ENCODE data around the gene LPP.
"Not testable (repeated sequence)": the region's sequence is repeated elsewhere in the genome, so short reads cannot be mapped to it uniquely, and the experiment has no call there.

The LPP gene

DNA sequence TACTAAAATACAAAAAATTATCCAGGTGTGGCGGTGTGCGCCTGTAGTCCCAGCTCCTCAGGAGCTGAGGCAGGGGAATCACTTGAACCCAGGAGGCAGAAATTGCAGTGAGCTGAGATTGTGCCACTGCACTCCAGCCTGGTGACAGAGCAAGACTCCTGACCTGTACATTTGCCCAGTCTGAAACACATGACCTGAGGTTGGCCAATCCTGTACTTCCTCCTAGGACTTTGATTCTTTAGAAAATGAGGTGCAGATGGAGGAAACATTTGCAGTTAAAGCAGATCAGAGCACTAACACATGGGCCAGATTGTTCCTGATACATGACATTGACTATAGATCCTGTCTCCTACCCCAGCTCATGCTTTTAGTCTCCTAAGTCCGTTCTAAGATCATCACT, 28.9 kb upstream of the LPP start:
- H3K36me3 Mint-ChIP-seq (ENCODE audit: insufficient read depth), result no peaks in the 10 kb centered on the region
- no peak overlapping the region for H3K4me3 Mint-ChIP-seq
- H3K27ac Mint-ChIP-seq, result no peak overlapping the region
- no peaks in the 10 kb centered on the region for H3K4me1 Mint-ChIP-seq (ENCODE audit: low read depth in 2 of 2)
- no peaks in the 10 kb centered on the region for H3K27me3 Mint-ChIP-seq
- no peaks in the 10 kb centered on the region for H3K9me3 Mint-ChIP-seq
- no peak for ATAC-seq (replicated peaks)
- no peak for DNase-seq

DNA sequence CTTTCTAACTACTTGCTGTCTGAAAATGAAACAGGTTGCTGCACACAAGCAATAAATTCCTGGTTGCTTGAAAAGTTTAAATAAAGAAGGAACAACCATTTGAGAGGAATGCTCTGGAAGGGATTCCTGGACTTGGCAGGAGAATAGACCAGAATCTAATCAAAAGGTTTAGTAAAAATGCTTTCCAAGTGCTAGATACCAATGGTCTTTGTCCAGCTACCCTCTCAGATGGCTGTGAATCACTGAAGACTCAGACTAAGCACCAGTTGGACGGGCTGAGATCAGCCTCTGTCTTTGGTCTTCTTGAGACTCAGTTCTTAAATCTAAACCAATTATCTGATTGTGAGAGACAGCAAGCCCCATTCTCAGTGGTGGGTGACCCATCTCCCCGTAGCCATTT, 27.7 kb upstream of the LPP start:
- Mint-ChIP-seq H3K27me3 (no peaks in the 10 kb centered on the region), H3K4me1 (ENCODE audit: low read depth in 2 of 2) (no peaks in the 10 kb centered on the region), H3K27ac (no peak overlapping the region), H3K4me3 (no peak overlapping the region), H3K9me3 (no peaks in the 10 kb centered on the region), H3K36me3 (ENCODE audit: insufficient read depth) (no peaks in the 10 kb centered on the region)
- DNase-seq, result no peak
- ATAC-seq (replicated peaks), result no peak

DNA sequence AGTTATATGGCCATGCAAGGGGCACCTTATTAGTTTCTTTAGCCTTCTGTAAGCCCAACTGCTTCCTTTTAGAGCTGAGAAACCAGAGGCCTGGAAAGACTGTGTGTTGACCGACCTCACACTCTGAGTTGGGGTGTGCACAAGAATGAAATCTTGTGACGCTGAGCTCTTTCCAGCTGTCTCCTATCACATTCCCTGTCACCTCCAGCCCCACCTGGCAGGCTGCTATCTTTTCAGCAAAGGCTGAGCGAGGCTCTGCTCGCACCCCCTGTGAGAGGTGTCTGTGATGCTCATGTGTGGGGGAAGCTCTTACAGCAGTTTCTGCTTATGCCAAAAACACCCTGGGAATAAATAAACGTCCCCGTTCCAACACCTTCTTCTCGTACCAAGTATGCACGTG, 27.0 kb upstream of the LPP start:
- no peak for ATAC-seq (replicated peaks)
- no peak for DNase-seq
- Mint-ChIP-seq H3K27me3 (no peaks in the 10 kb centered on the region), H3K27ac (no peak overlapping the region), H3K9me3 (no peaks in the 10 kb centered on the region), H3K36me3 (ENCODE audit: insufficient read depth) (no peaks in the 10 kb centered on the region), H3K4me1 (ENCODE audit: low read depth in 2 of 2) (no peaks in the 10 kb centered on the region), H3K4me3 (no peak overlapping the region)

DNA sequence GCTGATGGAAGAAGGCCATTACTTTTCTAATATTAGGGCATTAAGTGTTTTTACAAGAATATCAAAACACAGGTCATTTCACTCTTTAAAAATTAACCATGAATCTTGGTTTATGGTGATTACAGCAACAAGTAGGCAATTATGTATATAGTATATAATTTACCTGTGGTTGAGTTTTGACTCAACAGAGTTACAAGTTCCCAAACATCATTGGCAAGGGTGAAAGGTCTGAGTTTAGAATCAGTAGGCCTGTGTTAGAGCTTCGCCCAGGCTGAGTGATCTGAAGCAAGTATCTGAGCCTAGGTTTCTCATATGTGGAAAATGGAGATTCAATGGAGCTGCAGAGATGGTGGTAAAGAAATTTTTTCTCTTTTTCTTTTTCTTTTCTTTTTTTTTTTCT, 25.1 kb upstream of the LPP start:
- H3K36me3 Mint-ChIP-seq (ENCODE audit: insufficient read depth), result no peaks in the 10 kb centered on the region
- no peaks in the 10 kb centered on the region for H3K4me1 Mint-ChIP-seq (ENCODE audit: low read depth in 2 of 2)
- ATAC-seq (replicated peaks) (no peak), DNase-seq (no peak)
- no peaks in the 10 kb centered on the region for H3K27me3 Mint-ChIP-seq
- no peak overlapping the region for H3K4me3 Mint-ChIP-seq
- no peak overlapping the region for H3K27ac Mint-ChIP-seq
- H3K9me3 Mint-ChIP-seq, result no peaks in the 10 kb centered on the region

DNA sequence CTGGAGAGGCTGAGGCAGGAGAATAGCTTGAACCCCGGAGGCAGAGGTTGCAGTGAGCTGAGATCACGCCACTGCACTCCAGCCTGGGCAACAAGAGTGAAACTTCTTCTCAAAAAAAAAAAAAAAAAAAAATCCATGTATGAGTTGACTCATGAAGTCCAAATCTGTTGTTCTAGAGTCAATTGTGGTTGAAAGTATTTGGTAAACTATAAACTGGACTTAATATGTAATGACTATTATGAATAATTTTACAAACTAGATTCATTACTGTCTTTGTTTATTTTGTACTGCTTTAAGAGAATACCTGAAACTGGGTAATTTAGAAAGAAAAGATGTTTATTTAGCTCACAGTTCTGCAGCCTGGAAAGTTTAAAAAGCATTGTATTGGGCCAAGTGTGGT, 22.9 kb upstream of the LPP start:
- not testable (repeated sequence) for ATAC-seq (replicated peaks); H3K36me3 Mint-ChIP-seq (ENCODE audit: insufficient read depth); H3K4me3 Mint-ChIP-seq

DNA sequence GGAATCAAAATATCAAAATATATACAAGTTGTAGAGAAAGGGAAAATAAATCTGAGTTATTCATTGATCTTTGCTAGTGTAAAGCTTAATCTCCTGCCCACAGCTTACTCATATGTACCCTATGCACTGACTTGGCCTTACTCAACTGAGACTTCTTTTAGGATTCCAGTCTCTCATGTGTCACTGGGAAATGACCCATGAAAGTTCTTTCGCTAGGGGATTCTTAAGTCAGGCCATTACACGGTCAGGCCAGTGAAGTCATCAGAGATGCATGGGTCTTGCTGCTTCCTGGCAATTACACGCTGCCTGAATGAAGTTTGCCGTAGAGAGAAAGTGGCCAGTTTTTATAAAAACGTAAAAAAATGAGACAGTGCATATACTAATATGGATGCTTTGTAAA, 20.7 kb upstream of the LPP start:
- Mint-ChIP-seq H3K4me1 (ENCODE audit: low read depth in 2 of 2) (no peaks in the 10 kb centered on the region), H3K27ac (no peak overlapping the region), H3K36me3 (ENCODE audit: insufficient read depth) (no peaks in the 10 kb centered on the region), H3K27me3 (no peaks in the 10 kb centered on the region), H3K4me3 (no peak overlapping the region), H3K9me3 (no peaks in the 10 kb centered on the region)
- ATAC-seq (replicated peaks), result no peak
- DNase-seq, result no peak

More for the DNA sequence above, 22.9 kb upstream of the LPP start:
- not testable (repeated sequence) for H3K9me3 Mint-ChIP-seq; H3K27ac Mint-ChIP-seq; H3K4me1 Mint-ChIP-seq (ENCODE audit: low read depth in 2 of 2); DNase-seq; H3K27me3 Mint-ChIP-seq

DNA sequence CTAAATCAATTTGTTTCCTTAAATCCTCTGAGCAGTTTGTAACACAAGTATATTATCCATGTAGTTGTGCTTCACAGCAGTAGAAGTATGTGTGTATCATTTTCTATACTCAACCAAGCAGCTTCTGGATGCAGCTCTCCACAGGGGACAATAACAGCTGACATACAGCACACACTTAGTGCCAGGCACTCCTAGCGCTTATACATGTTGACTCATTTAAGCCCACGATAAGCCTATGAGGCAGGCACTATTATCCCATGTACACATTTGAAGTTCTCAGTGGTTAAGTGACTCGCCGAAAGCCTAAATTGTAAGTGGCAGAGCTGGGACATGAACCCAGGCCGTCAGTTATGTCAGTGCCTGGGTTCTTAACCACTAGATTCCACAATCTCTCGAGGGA, 20.3 kb upstream of the LPP start:
- Mint-ChIP-seq H3K36me3 (ENCODE audit: insufficient read depth) (no peaks in the 10 kb centered on the region), H3K9me3 (no peaks in the 10 kb centered on the region), H3K4me3 (no peak overlapping the region), H3K27me3 (no peaks in the 10 kb centered on the region), H3K27ac (no peak overlapping the region), H3K4me1 (ENCODE audit: low read depth in 2 of 2) (no peaks in the 10 kb centered on the region)
- DNase-seq (no peak), ATAC-seq (replicated peaks) (no peak)

DNA sequence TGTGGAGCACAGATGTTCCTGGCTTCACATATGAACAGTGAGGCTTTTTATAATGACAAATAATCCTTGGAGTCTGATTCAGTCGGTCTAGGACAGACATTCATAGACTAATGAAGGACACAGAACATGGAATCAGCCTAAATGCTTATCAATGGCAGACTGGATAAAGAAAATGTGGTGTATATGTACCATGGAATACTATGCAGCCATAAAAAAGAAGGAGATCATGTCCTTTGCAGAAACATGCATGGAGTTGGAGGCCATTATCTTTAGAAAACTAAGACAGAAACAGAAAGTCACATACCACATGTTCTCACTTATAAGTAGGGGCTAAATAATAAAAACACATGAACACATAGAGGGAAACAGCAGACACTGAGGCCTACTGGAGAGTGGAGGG, 19.9 kb upstream of the LPP start:
- no peak overlapping the region for H3K27ac Mint-ChIP-seq
- H3K4me3 Mint-ChIP-seq, result no peak overlapping the region
- H3K36me3 Mint-ChIP-seq (ENCODE audit: insufficient read depth), result no peaks in the 10 kb centered on the region
- no peaks in the 10 kb centered on the region for H3K4me1 Mint-ChIP-seq (ENCODE audit: low read depth in 2 of 2)
- no peaks in the 10 kb centered on the region for H3K9me3 Mint-ChIP-seq
- no peak for DNase-seq
- no peak for ATAC-seq (replicated peaks)
- H3K27me3 Mint-ChIP-seq, result no peaks in the 10 kb centered on the region

DNA sequence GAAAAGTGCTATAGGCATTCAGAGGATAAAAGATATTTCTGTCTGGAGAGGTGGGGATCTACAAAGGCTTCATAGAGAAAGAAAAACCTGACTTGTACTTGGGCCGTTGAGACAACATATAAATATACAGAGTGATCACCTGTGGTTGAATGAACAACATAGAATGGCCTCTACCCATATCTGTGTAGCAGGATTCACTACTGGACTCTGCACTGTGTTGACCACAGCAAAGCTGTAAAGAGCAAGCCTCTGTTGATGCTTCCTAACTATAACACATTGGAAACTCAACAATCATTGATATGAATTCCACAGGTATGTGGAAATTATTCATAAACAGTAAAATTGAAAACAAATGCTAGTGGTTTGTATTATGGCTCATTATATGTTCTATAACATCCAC, 19.1 kb upstream of the LPP start:
- H3K4me1 Mint-ChIP-seq (ENCODE audit: low read depth in 2 of 2), result no peaks in the 10 kb centered on the region
- no peak for ATAC-seq (replicated peaks)
- no peaks in the 10 kb centered on the region for H3K9me3 Mint-ChIP-seq
- DNase-seq, result no peak
- no peak overlapping the region for H3K27ac Mint-ChIP-seq
- H3K36me3 Mint-ChIP-seq (ENCODE audit: insufficient read depth), result no peaks in the 10 kb centered on the region
- no peaks in the 10 kb centered on the region for H3K27me3 Mint-ChIP-seq
- no peak overlapping the region for H3K4me3 Mint-ChIP-seq

DNA sequence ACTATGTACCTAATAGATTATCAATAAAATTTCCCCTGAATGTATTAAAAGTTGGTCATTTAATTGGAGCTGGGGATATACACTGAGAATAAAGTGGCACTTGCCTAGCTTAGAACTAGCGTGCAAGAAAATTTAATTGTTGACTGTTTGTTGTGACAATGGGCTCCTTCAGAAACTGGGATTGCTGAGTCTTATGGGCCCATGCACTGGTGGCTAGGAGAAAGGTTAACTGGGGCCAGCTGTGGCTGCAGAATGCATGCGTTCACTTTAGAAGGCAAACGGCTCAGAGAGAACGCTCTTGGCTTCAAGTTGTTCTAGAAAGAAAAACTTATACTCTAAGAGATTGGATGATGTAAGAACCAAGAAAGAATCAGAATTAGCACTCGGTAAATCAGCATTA, 18.7 kb upstream of the LPP start:
- DNase-seq (no peak), ATAC-seq (replicated peaks) (no peak)
- no peak overlapping the region for H3K4me3 Mint-ChIP-seq
- H3K27me3 Mint-ChIP-seq, result no peaks in the 10 kb centered on the region
- no peaks in the 10 kb centered on the region for H3K36me3 Mint-ChIP-seq (ENCODE audit: insufficient read depth)
- no peaks in the 10 kb centered on the region for H3K9me3 Mint-ChIP-seq
- H3K27ac Mint-ChIP-seq, result no peak overlapping the region
- no peaks in the 10 kb centered on the region for H3K4me1 Mint-ChIP-seq (ENCODE audit: low read depth in 2 of 2)

DNA sequence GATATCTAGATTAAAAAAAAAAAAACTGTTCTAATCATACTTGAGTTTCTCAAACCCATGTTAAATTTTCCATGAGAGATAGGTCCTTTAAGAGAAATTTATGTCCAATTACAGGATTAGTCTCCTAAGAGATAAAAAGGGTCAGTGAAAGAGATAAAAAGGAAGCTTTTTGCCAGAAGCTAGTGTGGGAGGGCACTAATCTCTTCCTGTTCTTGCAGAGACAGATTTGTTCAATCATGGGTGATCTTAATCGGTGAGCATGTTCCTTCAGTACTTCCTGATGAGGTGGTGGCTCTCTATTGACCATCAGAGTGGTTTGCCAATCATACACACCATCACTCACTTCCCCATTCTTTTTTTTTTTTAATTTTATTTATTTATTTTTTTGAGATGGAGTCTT, 16.9 kb upstream of the LPP start:
- H3K4me1 Mint-ChIP-seq (ENCODE audit: low read depth in 2 of 2), result no peaks in the 10 kb centered on the region

DNA sequence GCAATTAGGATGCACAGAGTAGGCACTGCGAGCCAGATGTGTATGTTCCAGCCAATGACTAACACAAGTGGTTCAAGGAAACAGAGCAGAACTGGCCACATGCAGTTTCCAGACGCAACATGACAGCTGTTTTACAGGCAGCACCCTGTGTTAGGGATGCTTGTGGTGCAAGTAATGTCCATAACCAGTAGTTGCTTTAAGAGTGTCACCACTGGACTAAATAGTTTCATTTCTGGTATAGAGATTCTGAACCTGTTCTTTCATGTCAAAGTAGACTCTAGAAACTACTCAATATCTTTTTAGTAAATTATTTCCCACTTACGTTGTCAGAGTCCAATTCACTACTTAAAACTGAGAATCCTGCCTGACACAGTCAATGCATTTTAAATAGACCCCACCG, 14.5 kb upstream of the LPP start:
- Mint-ChIP-seq H3K27me3 (peaks cover 0 to 5% of the 10 kb centered on the region in 2 donors), H3K4me3 (no peak overlapping the region), H3K36me3 (ENCODE audit: insufficient read depth) (no peaks in the 10 kb centered on the region), H3K9me3 (no peaks in the 10 kb centered on the region), H3K4me1 (ENCODE audit: low read depth in 2 of 2) (no peaks in the 10 kb centered on the region), H3K27ac (no peak overlapping the region)
- DNase-seq (no peak), ATAC-seq (replicated peaks) (no peak)

More for the DNA sequence above, 16.9 kb upstream of the LPP start:
- Mint-ChIP-seq H3K27ac (no peak overlapping the region), H3K9me3 (no peaks in the 10 kb centered on the region), H3K27me3 (peaks cover 0 to 1% of the 10 kb centered on the region in 2 donors), H3K4me3 (no peak overlapping the region), H3K36me3 (ENCODE audit: insufficient read depth) (no peaks in the 10 kb centered on the region)
- DNase-seq (no peak), ATAC-seq (replicated peaks) (no peak)

DNA sequence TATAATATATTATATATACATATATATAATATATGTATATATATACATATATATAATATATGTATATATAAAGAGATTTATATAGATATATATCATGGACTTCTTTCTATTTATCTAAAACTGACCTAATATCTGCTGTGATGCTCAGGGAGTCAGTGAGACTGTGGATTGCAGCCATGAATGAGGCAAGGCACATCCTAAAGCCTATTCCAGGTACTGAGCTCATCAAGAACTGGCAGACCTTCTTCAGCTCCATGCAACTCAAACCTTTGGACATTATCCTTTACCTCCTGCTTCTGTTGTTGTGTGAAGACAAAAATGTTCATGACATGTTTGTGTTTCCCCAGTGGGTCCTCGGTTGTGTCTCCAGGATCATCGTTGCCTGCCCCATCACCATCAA, 7.7 kb upstream of the LPP start:
- no peak for DNase-seq
- Mint-ChIP-seq H3K4me1 (ENCODE audit: low read depth in 2 of 2) (peaks cover 6 to 14% of the 10 kb centered on the region in 2 donors), H3K36me3 (ENCODE audit: insufficient read depth) (no peaks in the 10 kb centered on the region), H3K4me3 (no peak overlapping the region), H3K9me3 (no peaks in the 10 kb centered on the region), H3K27ac (no peak overlapping the region), H3K27me3 (peaks cover 0 to 5% of the 10 kb centered on the region in 2 donors)
- ATAC-seq (replicated peaks), result no peak

DNA sequence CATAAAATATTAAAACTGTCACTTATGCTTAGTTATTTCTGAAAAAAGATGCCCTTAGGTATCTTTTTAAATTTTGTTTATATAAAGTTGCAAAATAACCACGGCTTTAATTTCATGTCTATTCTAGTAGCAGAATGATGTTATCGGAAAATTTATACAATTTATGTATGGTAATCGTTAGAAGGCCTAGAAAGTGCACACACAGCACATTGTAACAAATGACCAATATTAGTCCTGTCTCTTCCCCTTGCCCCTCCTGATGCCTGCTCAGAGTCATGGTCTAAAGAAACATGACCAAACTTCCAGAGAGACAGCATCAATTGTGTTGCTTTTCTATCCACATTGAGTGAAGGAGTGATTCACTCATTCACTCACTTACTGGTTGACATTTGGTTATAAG, 6.2 kb upstream of the LPP start:
- DNase-seq (no peak), ATAC-seq (replicated peaks) (no peak)
- Mint-ChIP-seq H3K4me3 (no peak overlapping the region), H3K36me3 (ENCODE audit: insufficient read depth) (peaks cover 3% of the 10 kb centered on the region), H3K9me3 (no peaks in the 10 kb centered on the region), H3K27me3 (no peaks in the 10 kb centered on the region), H3K4me1 (ENCODE audit: low read depth in 2 of 2) (peaks cover 11 to 14% of the 10 kb centered on the region in 2 donors), H3K27ac (no peak overlapping the region)

DNA sequence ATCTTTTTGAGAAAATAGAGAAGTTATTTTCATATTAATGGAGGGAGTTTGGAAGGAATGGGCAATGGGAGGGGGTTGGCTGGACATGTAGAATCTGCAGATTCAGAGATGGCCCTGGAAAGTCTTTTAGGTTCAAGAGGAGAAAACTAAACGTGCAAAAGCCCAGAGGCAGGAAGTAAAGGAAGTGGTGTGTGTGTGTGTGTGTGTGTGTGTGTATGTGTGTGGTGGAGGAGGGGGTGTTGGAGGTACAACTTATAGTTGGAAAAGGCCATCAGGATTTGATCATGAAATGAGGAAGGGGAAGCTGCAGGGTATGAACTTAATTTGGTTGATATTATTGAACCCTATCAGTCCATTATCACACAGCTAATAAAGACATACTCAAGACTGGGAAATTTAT, 5.6 kb upstream of the LPP start:
- Mint-ChIP-seq H3K36me3 (ENCODE audit: insufficient read depth) (peaks cover 7% of the 10 kb centered on the region), H3K4me1 (ENCODE audit: low read depth in 2 of 2) (peaks cover 15 to 16% of the 10 kb centered on the region in 2 donors), H3K27ac (peak overlapping the region in 1 of 2 donors; percentile 1), H3K4me3 (no peak overlapping the region), H3K9me3 (no peaks in the 10 kb centered on the region), H3K27me3 (no peaks in the 10 kb centered on the region)
- DNase-seq (no peak), ATAC-seq (replicated peaks) (no peak)
